H1 (cell line): Measurements from ENCODE around the gene DENND4C. TPM values are rescaled to one million over a fixed set of nuclear protein-coding genes. Genes with fewer than 3 reads are reported as not detected.

Experiments used
- ASH2L ChIP-seq: fragments of 200-600, 300-600 bp; sonication (generic); IDR thresholded peaks from one replicate; pipeline ENCODE4 v1.7.1; 2017; ENCODE audit warnings: low read length
- HDAC6 ChIP-seq: IDR thresholded peaks from one replicate; pipeline ENCODE4 v1.7.1; 2012; ENCODE audit warnings: low read depth, mild to moderate bottlenecking, inconsistent platforms, low read length, moderate library complexity
- JUND ChIP-seq: IDR thresholded peaks from 2 replicates; pipeline ENCODE4 v1.6.1; 2011; ENCODE audit warnings: mild to moderate bottlenecking, improper control_type of control experiment, low read length
- KDM5A ChIP-seq: fragments of 200-600 bp; IDR thresholded peaks from 2 replicates; pipeline ENCODE4 v1.7.1; 2012; ENCODE audit warnings: mild to moderate bottlenecking, low read length, inconsistent platforms, mixed read lengths
- NANOG ChIP-seq: IDR thresholded peaks from 2 replicates; pipeline ENCODE4 v1.6.1; 2011; ENCODE audit warnings: low read length, low read depth, mild to moderate bottlenecking, inconsistent platforms; ENCODE audit not compliant: insufficient read depth, poor library complexity, severe bottlenecking
- POLR2AphosphoS5 ChIP-seq: IDR thresholded peaks from 2 replicates; pipeline ENCODE4 v1.6.1; 2011; ENCODE audit warnings: low read depth, low read length
- polyA plus RNA-seq, 7 experiments: library from polyadenylated mRNA; depleted of rRNA in 3 of 7; stranded (reverse) in 5 of 7; unstranded in 2 of 7; fragments of >200 nt in 5 of 7; fragments of 200-250 nt in 2 of 7; gene quantifications; 1 replicate in 5 of 7; 2 replicates in 1 of 7; 4 replicates in 1 of 7; pipeline versions ENCODE4 v1.2.1 to v1.2.3, GENCODE V29; 2011 to 2013; ENCODE audit warnings: missing spikeins in 2 of 7, mixed read lengths in 2 of 7
- total RNA-seq: library from RNA; stranded (reverse); fragmentation: NEBNext Ultra II Directional; extraction: Animal tissue kit (Norgen Biotek cat#: 25700); gene quantifications from 2 replicates; pipeline ENCODE4 v1.2.1, GENCODE V29; 2021

DENND4C gene
- total and polyA plus RNA-seq, 2 of the 8 experiments (the other 6 are each of a cell fraction or from before 2014, with no cell fraction given): 6.9 to 18.9 TPM

GRCh38 chr9:19192202-19193028 lies 38.1 kb upstream of the DENND4C start (continued):
- no peak for TF ChIP-seq POLR2AphosphoS5
- TF ChIP-seq ASH2L: no peak
- TF ChIP-seq JUND: no peak
- TF ChIP-seq HDAC6: no peak
- no peak for TF ChIP-seq NANOG
- TF ChIP-seq KDM5A: no peak
